Calu3 (cell line): ENCODE results near the gene WTAP. TPM values are rescaled to one million over a fixed set of nuclear protein-coding genes. Genes with fewer than 3 reads are reported as not detected.
"Not testable (repeated sequence)": the region's sequence is repeated elsewhere in the genome, so short reads cannot be mapped to it uniquely, and the experiment has no call there.

Experiments
- BruUV-seq: library from RNA; stranded (reverse); fragments of 400-500 nt; replicated peaks from 2 replicates; lab custom pipeline; 2021; lab: Mats Ljungman, UMichigan
- CTCF ChIA-PET: fragments of 300-600 bp; sonication (Branson Sonifier 250); formaldehyde crosslinking; loops from one replicate; lab custom pipeline; 2022; ENCODE audit warnings: antibody characterized with exemption; lab: Charles Lee
- DNase-seq: peaks from one replicate; pipeline ENCODE4 v3.0.0; 2022
- H3K27ac Mint-ChIP-seq: one replicate; pipeline ENCODE4 v1.8.0; 2022; ENCODE audit warnings: mixed read lengths; ENCODE audit not compliant: unreplicated experiment
- H3K27me3 Mint-ChIP-seq: one replicate; pipeline ENCODE4 v1.8.0; 2022; ENCODE audit warnings: mixed read lengths; ENCODE audit not compliant: unreplicated experiment
- H3K36me3 Mint-ChIP-seq: one replicate; pipeline ENCODE4 v1.8.0; 2022; ENCODE audit warnings: mild to moderate bottlenecking, moderate library complexity, mixed read lengths; ENCODE audit not compliant: insufficient read depth, unreplicated experiment
- H3K4me1 Mint-ChIP-seq: one replicate; pipeline ENCODE4 v1.8.0; 2022; ENCODE audit warnings: mild to moderate bottlenecking, low read depth, mixed read lengths; ENCODE audit not compliant: unreplicated experiment
- H3K4me3 Mint-ChIP-seq: one replicate; pipeline ENCODE4 v1.8.0; 2022; ENCODE audit warnings: mild to moderate bottlenecking, low read depth, moderate library complexity, mixed read lengths; ENCODE audit not compliant: unreplicated experiment
- H3K9me3 Mint-ChIP-seq: one replicate; pipeline ENCODE4 v1.8.0; 2022; ENCODE audit warnings: low read depth, mixed read lengths; ENCODE audit not compliant: unreplicated experiment
- intact Hi-C: fragments of 100-400 bp; cut with micrococcal nuclease; formaldehyde crosslinking; loops from one replicate; pipeline ENCODE4 v1.10.0; 2022; ENCODE audit not compliant: unreplicated experiment
- total RNA-seq: library from RNA; stranded (reverse); gene quantifications from 2 replicates; pipeline ENCODE4 v1.2.3, GENCODE V29; 2022
- TF ChIP-seq, protein P1 (sequence below): fragments of 200-600 bp; IDR thresholded peaks from one replicate; pipeline ENCODE4 v1.8.0; 2022; ENCODE audit warnings: antibody characterized with exemption; ENCODE audit not compliant: unreplicated experiment

The WTAP gene
- total RNA-seq, 1 experiment from 2014 or later: 103 TPM

GRCh38 chr6:159722655-159723054 is 4.7 kb upstream of the WTAP start:
- Mint-ChIP-seq H3K27ac (no peak overlapping the region), H3K27me3 (no peaks in the 10 kb centered on the region), H3K36me3 (peaks cover 35% of the 10 kb centered on the region), H3K9me3 (peaks cover 3% of the 10 kb centered on the region), H3K4me1 (no peaks in the 10 kb centered on the region), H3K4me3 (no peak overlapping the region)
- BruUV-seq: no TSS peak
- intact Hi-C loops: no loop called here
- TF ChIP-seq, protein P1, sequence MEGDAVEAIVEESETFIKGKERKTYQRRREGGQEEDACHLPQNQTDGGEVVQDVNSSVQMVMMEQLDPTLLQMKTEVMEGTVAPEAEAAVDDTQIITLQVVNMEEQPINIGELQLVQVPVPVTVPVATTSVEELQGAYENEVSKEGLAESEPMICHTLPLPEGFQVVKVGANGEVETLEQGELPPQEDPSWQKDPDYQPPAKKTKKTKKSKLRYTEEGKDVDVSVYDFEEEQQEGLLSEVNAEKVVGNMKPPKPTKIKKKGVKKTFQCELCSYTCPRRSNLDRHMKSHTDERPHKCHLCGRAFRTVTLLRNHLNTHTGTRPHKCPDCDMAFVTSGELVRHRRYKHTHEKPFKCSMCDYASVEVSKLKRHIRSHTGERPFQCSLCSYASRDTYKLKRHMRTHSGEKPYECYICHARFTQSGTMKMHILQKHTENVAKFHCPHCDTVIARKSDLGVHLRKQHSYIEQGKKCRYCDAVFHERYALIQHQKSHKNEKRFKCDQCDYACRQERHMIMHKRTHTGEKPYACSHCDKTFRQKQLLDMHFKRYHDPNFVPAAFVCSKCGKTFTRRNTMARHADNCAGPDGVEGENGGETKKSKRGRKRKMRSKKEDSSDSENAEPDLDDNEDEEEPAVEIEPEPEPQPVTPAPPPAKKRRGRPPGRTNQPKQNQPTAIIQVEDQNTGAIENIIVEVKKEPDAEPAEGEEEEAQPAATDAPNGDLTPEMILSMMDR: no peak
- no peak for DNase-seq
- CTCF ChIA-PET: no interaction called here

DNA sequence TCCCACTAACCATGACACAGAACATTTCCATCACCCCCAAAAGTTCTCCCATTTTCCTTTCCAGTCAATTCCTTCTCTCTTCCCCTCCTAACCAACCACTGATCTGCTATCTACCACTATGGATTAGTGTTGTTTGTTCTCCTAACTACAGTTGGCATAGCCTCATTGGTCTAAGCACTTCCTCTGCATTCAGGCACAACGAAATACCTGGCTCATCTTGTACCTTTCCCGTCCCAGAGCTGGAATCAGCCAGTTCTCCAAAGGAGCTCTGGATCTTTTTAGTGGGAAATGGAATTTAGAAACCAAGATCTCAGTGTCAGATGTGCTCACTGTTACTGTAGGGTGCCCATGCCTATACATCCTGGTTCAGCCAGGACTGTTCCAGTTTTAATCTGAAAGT is 4.0 kb upstream of the WTAP start:
- BruUV-seq: no TSS peak
- Mint-ChIP-seq H3K4me1 (no peaks in the 10 kb centered on the region), H3K36me3 (peaks cover 41% of the 10 kb centered on the region), H3K9me3 (peaks cover 3% of the 10 kb centered on the region), H3K27ac (no peak overlapping the region), H3K4me3 (no peak overlapping the region), H3K27me3 (no peaks in the 10 kb centered on the region)
- CTCF ChIA-PET: no interaction called here
- intact Hi-C loops: no loop called here
- DNase-seq: no peak
- TF ChIP-seq, protein P1: no peak

DNA sequence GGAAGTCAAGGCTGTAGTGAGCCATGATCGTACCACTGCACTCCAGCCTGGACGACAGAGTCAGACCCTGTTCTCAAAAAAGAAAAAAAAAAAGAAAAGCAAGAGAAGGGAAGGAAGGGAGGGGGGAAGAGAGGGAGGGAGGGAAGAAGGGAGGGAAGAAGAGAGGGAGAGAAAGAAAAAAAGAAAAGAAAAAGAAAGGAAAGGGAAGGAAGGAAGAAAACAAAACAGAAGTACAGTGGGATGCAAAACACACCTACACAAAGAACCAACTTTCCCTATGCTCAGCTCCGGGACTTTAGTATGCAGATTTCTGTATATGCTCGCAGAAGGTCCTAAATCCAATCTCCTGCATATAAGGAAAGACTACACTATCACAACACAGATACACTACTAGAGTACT is 2.5 kb upstream of the WTAP start:
- no peak overlapping the region for H3K4me3 Mint-ChIP-seq
- H3K9me3 Mint-ChIP-seq: peaks cover 3% of the 10 kb centered on the region
- no TSS peak for BruUV-seq
- no peak overlapping the region for H3K27ac Mint-ChIP-seq
- intact Hi-C loops: loop anchor here (5.0 kb wide), 1 partner anchor 63 kb away; the partner anchor contains the start of gene TCP1
- H3K27me3 Mint-ChIP-seq: no peaks in the 10 kb centered on the region
- H3K36me3 Mint-ChIP-seq: peaks cover 55% of the 10 kb centered on the region
- no peaks in the 10 kb centered on the region for H3K4me1 Mint-ChIP-seq
- TF ChIP-seq, protein P1: no peak
- DNase-seq: no peak
- CTCF ChIA-PET: interaction anchor here (3.1 kb wide), 1 partner anchor 65 kb away, joined by 16 read pairs; the partner anchor contains the start of genes MRPL18 and TCP1

- not testable (repeated sequence) for BruUV-seq, H3K27ac Mint-ChIP-seq
Measured at GRCh38 chr6:159725208-159725607, 2.1 kb upstream of the WTAP start.

GRCh38 chr6:159726255-159726917 is 920 bp upstream of the WTAP start:
- CTCF ChIA-PET: interaction anchor here (0.7 to 3.1 kb wide), 6 partner anchors 12 to 80 kb away, joined by 3 to 16 read pairs (median 4); partner anchors contain the start of genes MRPL18 and TCP1
- intact Hi-C loops: loop anchor here (5.0 kb wide), 1 partner anchor 61 kb away; the partner anchor contains the start of gene TCP1
- H3K27me3 Mint-ChIP-seq: no peaks in the 10 kb centered on the region
- no peak for DNase-seq
- TF ChIP-seq, protein P1: no peak
- peaks cover 69% of the 10 kb centered on the region for H3K36me3 Mint-ChIP-seq
- H3K27ac Mint-ChIP-seq: peak overlapping the region; percentile 88
- H3K9me3 Mint-ChIP-seq: peaks cover 3% of the 10 kb centered on the region
- no peaks in the 10 kb centered on the region for H3K4me1 Mint-ChIP-seq
- TSS peak; percentile 80 for BruUV-seq
- peak overlapping the region; percentile 91 for H3K4me3 Mint-ChIP-seq

More at GRCh38 chr6:159725208-159725607, 2.1 kb upstream of the WTAP start:
- CTCF ChIA-PET: interaction anchor here (3.1 kb wide), 1 partner anchor 64 kb away, joined by 16 read pairs; the partner anchor contains the start of genes MRPL18 and TCP1
- H3K27me3 Mint-ChIP-seq, DNase-seq, H3K4me3 Mint-ChIP-seq, H3K4me1 Mint-ChIP-seq, H3K9me3 Mint-ChIP-seq: not testable (repeated sequence)
- H3K36me3 Mint-ChIP-seq: peaks cover 58% of the 10 kb centered on the region
- intact Hi-C loops: loop anchor here (5.0 kb wide), 1 partner anchor 62 kb away; the partner anchor contains the start of gene TCP1
